HepG2 (cell line): ENCODE data around the gene THOC5. TPM values are rescaled to one million over a fixed set of nuclear protein-coding genes. Genes with fewer than 3 reads are reported as not detected.

Experiments used
- DRAP1 ChIP-seq: IDR thresholded peaks from 2 replicates; pipeline ENCODE4 v1.6.1; 2016; ENCODE audit warnings: missing genetic modification reagents, missing compliant biosample characterization
- HDAC1 ChIP-seq: sonication (generic); formaldehyde crosslinking; IDR thresholded peaks from 2 replicates; pipeline ENCODE4 v1.5.1; 2020; ENCODE audit warnings: mild to moderate bottlenecking, missing genetic modification reagents
- MAF1 ChIP-seq: sonication (generic); formaldehyde crosslinking; IDR thresholded peaks from 2 replicates; pipeline ENCODE4 v1.5.0; 2020; ENCODE audit warnings: missing genetic modification reagents, borderline replicate concordance
- MED13 ChIP-seq: sonication (generic); formaldehyde crosslinking; IDR thresholded peaks from 2 replicates; pipeline ENCODE4 v1.5.0; 2020; ENCODE audit warnings: missing genetic modification reagents
- PHF5A ChIP-seq: IDR thresholded peaks from one replicate; pipeline ENCODE4 v1.6.1; 2018; ENCODE audit warnings: low read depth, missing genetic modification reagents; ENCODE audit not compliant: unreplicated experiment
- RAD21 ChIP-seq: fragments of 450-650 bp; formaldehyde crosslinking; IDR thresholded peaks from 2 replicates; pipeline ENCODE4 v1.5.0; 2020; ENCODE audit warnings: mild to moderate bottlenecking
- RFX1 ChIP-seq: fragments of 450-650 bp; IDR thresholded peaks from 2 replicates; pipeline ENCODE4 v1.6.1; 2017
- SP140L ChIP-seq: sonication (generic); formaldehyde crosslinking; IDR thresholded peaks from 2 replicates; pipeline ENCODE4 v1.4.0; 2020; ENCODE audit warnings: missing genetic modification reagents, borderline replicate concordance
- STAG1 ChIP-seq: sonication (generic); formaldehyde crosslinking; IDR thresholded peaks from 2 replicates; pipeline ENCODE4 v1.4.0; 2020; ENCODE audit warnings: missing genetic modification reagents
- TGIF2 ChIP-seq: IDR thresholded peaks from 2 replicates; pipeline ENCODE4 v1.6.1; 2016; ENCODE audit warnings: control low read depth, missing compliant biosample characterization
- ZBTB1 ChIP-seq: sonication (generic); formaldehyde crosslinking; IDR thresholded peaks from 2 replicates; pipeline ENCODE4 v1.4.0; 2020; ENCODE audit warnings: missing genetic modification reagents, borderline replicate concordance
- ZFP82 ChIP-seq: sonication (generic); formaldehyde crosslinking; IDR thresholded peaks from 2 replicates; pipeline ENCODE4 v1.5.1; 2020; ENCODE audit warnings: mild to moderate bottlenecking, missing genetic modification reagents, borderline replicate concordance
- ZMAT3 ChIP-seq: sonication (generic); formaldehyde crosslinking; conservative IDR thresholded peaks from 2 replicates; pipeline ENCODE4 v1.7.0; 2021; ENCODE audit warnings: missing genetic modification reagents
- ZNF619 ChIP-seq: sonication (generic); formaldehyde crosslinking; IDR thresholded peaks from 2 replicates; pipeline ENCODE4 v1.4.0; 2020; ENCODE audit warnings: mild to moderate bottlenecking, missing genetic modification reagents
- polyA plus RNA-seq, 8 experiments: library from polyadenylated mRNA; depleted of rRNA in 3 of 8; stranded (reverse) in 7 of 8; unstranded in 1 of 8; fragments of >200 nt; fragmentation: Illumina TruSeq in 4 of 8; extraction: Trizol in 4 of 8; gene quantifications; 2 replicates each; pipeline versions ENCODE4 v1.2.1 to v1.2.3, GENCODE V29; 2011 to 2016; ENCODE audit warnings: low read depth in 4 of 8, missing spikeins in 1 of 8, mixed read lengths in 1 of 8; ENCODE audit not compliant: insufficient read depth in 1 of 8
- total RNA-seq, 5 experiments: library from RNA; depleted of rRNA; stranded (reverse); fragments of >200 nt; fragmentation: Illumina TruSeq; extraction: Trizol; gene quantifications; 2 replicates each; pipeline ENCODE4 v1.2.3, GENCODE V29; 2016; ENCODE audit warnings: low read depth in 1 of 5
- TF ChIP-seq, protein P1 (sequence below): sonication (generic); formaldehyde crosslinking; IDR thresholded peaks from 2 replicates; pipeline ENCODE4 v1.4.0; 2020; ENCODE audit warnings: missing genetic modification reagents, borderline replicate concordance
- TF ChIP-seq, protein P2 (sequence below): sonication (generic); formaldehyde crosslinking; IDR thresholded peaks from 2 replicates; pipeline ENCODE4 v1.5.1; 2020; ENCODE audit warnings: mild to moderate bottlenecking, missing genetic modification reagents, borderline replicate concordance
- TF ChIP-seq, protein P3 (sequence below): sonication (generic); formaldehyde crosslinking; IDR thresholded peaks from 2 replicates; pipeline ENCODE4 v1.4.0; 2020; ENCODE audit warnings: missing genetic modification reagents, borderline replicate concordance

THOC5 gene
- total and polyA plus RNA-seq, 2 of the 13 experiments (the other 11 are each of a cell fraction or from before 2014, with no cell fraction given), result 45.8 to 46.7 TPM

DNA sequence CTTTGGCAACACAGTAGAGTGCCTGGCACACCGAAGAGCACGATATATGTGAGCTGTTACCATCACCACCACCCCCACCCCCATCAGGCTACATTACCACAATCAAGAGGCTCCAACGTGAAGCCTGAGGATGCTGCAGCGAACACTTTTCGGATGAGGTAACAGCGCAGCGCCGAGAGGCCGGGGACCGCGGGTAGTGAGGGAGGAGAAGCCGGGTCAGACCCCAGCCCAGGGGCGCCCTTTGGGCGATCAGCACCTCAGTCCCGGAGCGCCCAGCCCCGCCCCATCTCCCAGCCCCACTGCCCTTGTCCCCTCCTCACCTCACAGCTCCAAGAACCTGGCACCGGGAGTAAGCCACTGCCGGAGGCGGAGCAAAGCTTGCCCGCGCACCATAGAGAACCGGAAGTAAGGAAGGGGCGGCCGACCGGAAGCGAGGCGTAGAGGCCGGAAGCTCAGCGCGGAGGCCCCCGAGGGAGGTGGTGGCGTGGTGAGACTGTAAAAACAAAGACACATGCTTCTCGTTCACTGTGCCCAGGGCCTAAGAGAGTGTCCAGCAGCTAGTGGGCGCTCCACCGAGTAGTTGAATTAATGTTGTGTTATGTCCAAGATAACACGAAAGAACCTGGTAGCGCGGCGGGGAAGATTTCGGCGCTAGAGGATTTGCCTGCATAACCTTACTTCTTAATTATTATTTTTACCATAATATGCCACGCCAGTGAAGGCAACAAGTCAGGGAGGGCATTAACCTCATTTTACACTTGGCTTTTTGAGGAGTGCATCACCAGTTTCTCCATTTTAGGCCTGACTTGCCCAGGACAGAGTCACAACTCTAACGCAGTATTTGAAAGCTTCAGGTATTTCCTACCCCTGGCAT lies at the start of gene THOC5 (continued):
- TF ChIP-seq, protein P1, sequence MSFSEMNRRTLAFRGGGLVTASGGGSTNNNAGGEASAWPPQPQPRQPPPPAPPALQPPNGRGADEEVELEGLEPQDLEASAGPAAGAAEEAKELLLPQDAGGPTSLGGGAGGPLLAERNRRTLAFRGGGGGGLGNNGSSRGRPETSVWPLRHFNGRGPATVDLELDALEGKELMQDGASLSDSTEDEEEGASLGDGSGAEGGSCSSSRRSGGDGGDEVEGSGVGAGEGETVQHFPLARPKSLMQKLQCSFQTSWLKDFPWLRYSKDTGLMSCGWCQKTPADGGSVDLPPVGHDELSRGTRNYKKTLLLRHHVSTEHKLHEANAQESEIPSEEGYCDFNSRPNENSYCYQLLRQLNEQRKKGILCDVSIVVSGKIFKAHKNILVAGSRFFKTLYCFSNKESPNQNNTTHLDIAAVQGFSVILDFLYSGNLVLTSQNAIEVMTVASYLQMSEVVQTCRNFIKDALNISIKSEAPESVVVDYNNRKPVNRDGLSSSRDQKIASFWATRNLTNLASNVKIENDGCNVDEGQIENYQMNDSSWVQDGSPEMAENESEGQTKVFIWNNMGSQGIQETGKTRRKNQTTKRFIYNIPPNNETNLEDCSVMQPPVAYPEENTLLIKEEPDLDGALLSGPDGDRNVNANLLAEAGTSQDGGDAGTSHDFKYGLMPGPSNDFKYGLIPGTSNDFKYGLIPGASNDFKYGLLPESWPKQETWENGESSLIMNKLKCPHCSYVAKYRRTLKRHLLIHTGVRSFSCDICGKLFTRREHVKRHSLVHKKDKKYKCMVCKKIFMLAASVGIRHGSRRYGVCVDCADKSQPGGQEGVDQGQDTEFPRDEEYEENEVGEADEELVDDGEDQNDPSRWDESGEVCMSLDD (CRISPR knock-in tag), result no peak
- TF ChIP-seq, protein P2, sequence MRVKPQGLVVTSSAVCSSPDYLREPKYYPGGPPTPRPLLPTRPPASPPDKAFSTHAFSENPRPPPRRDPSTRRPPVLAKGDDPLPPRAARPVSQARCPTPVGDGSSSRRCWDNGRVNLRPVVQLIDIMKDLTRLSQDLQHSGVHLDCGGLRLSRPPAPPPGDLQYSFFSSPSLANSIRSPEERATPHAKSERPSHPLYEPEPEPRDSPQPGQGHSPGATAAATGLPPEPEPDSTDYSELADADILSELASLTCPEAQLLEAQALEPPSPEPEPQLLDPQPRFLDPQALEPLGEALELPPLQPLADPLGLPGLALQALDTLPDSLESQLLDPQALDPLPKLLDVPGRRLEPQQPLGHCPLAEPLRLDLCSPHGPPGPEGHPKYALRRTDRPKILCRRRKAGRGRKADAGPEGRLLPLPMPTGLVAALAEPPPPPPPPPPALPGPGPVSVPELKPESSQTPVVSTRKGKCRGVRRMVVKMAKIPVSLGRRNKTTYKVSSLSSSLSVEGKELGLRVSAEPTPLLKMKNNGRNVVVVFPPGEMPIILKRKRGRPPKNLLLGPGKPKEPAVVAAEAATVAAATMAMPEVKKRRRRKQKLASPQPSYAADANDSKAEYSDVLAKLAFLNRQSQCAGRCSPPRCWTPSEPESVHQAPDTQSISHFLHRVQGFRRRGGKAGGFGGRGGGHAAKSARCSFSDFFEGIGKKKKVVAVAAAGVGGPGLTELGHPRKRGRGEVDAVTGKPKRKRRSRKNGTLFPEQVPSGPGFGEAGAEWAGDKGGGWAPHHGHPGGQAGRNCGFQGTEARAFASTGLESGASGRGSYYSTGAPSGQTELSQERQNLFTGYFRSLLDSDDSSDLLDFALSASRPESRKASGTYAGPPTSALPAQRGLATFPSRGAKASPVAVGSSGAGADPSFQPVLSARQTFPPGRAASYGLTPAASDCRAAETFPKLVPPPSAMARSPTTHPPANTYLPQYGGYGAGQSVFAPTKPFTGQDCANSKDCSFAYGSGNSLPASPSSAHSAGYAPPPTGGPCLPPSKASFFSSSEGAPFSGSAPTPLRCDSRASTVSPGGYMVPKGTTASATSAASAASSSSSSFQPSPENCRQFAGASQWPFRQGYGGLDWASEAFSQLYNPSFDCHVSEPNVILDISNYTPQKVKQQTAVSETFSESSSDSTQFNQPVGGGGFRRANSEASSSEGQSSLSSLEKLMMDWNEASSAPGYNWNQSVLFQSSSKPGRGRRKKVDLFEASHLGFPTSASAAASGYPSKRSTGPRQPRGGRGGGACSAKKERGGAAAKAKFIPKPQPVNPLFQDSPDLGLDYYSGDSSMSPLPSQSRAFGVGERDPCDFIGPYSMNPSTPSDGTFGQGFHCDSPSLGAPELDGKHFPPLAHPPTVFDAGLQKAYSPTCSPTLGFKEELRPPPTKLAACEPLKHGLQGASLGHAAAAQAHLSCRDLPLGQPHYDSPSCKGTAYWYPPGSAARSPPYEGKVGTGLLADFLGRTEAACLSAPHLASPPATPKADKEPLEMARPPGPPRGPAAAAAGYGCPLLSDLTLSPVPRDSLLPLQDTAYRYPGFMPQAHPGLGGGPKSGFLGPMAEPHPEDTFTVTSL, result peak; percentile 54; the same call in 1 of the 2 replicates
- TF ChIP-seq, protein P3, sequence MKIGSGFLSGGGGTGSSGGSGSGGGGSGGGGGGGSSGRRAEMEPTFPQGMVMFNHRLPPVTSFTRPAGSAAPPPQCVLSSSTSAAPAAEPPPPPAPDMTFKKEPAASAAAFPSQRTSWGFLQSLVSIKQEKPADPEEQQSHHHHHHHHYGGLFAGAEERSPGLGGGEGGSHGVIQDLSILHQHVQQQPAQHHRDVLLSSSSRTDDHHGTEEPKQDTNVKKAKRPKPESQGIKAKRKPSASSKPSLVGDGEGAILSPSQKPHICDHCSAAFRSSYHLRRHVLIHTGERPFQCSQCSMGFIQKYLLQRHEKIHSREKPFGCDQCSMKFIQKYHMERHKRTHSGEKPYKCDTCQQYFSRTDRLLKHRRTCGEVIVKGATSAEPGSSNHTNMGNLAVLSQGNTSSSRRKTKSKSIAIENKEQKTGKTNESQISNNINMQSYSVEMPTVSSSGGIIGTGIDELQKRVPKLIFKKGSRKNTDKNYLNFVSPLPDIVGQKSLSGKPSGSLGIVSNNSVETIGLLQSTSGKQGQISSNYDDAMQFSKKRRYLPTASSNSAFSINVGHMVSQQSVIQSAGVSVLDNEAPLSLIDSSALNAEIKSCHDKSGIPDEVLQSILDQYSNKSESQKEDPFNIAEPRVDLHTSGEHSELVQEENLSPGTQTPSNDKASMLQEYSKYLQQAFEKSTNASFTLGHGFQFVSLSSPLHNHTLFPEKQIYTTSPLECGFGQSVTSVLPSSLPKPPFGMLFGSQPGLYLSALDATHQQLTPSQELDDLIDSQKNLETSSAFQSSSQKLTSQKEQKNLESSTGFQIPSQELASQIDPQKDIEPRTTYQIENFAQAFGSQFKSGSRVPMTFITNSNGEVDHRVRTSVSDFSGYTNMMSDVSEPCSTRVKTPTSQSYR, result peak; percentile 7; the same call in 1 of the 2 replicates
- TF ChIP-seq PHF5A (peak; percentile 88), SP140L (CRISPR knock-in tag) (peak; percentile 58; the same call in 1 of the 2 replicates), TGIF2 (CRISPR knock-in tag) (no peak), STAG1 (peak; percentile 71), ZBTB1 (CRISPR knock-in tag) (no peak), ZMAT3 (CRISPR knock-in tag) (no peak), ZNF619 (CRISPR knock-in tag) (no peak), ZFP82 (CRISPR knock-in tag) (peak; percentile 60; the same call in 1 of the 2 replicates), MED13 (CRISPR knock-in tag) (no peak; the same call in 1 of the 2 replicates), HDAC1 (CRISPR knock-in tag) (peak; percentile 97), RFX1 (no peak), DRAP1 (CRISPR knock-in tag) (peak; percentile 73), MAF1 (CRISPR knock-in tag) (no peak), RAD21 (CRISPR knock-in tag) (peak; percentile 41)
